ENCODE results near the gene SH3BP1. TPM values are rescaled to one million over a fixed set of nuclear protein-coding genes. Genes with fewer than 3 reads are reported as not detected.

SH3BP1 gene
- total RNA-seq, 6 donors from 2014 or later: 11.4 to 58.7 (median 31.1) TPM

GRCh38 chr22:37626556-37627075 is 12.9 kb upstream of the SH3BP1 start:
- Histone ChIP-seq H3K27ac (peak overlapping the region; percentile 47 to 78 (median 54)), H3K36me3 (peaks cover 7 to 79% (median 47%) of the 10 kb centered on the region in 4 donors), H3K4me3 (no peak overlapping the region), H3K27me3 (no peaks in the 10 kb centered on the region), H3K9me3 (no peaks in the 10 kb centered on the region), H3K4me1 (peaks cover 29 to 43% (median 34%) of the 10 kb centered on the region in 4 donors)
- no peak for ATAC-seq (ENCODE audit: low FRiP score in 2 of 2)
- TF ChIP-seq POLR2AphosphoS5 (IDR thresholded peaks at IDR 0.05): no peak
- no peak for TF ChIP-seq POLR2A (IDR thresholded peaks at IDR 0.05)
- no peak for TF ChIP-seq EP300 (IDR thresholded peaks at IDR 0.05)
- no peak for TF ChIP-seq CTCF (IDR thresholded peaks at IDR 0.05)
- 71 to 76% methylated on average over 10 to 13 of the region's 13 CpGs for WGBS, 2 donors
- no peak for DNase-seq

GRCh38 chr22:37627121-37627520 is 12.3 kb upstream of the SH3BP1 start:
- DNase-seq (no peak), ATAC-seq (ENCODE audit: low FRiP score in 2 of 2) (no peak)
- 50 to 66% methylated on average over 7 of the region's 7 CpGs for WGBS, 2 donors
- no peak for TF ChIP-seq CTCF (IDR thresholded peaks at IDR 0.05)
- TF ChIP-seq POLR2A (IDR thresholded peaks at IDR 0.05): no peak
- TF ChIP-seq POLR2AphosphoS5 (IDR thresholded peaks at IDR 0.05): no peak
- TF ChIP-seq EP300 (IDR thresholded peaks at IDR 0.05): no peak
- Histone ChIP-seq H3K9me3 (no peaks in the 10 kb centered on the region), H3K27me3 (no peaks in the 10 kb centered on the region), H3K4me3 (no peak overlapping the region), H3K27ac (peak overlapping the region in 3 of 4 donors; percentile 46 to 78 (median 47)), H3K36me3 (peaks cover 7 to 79% (median 49%) of the 10 kb centered on the region in 4 donors), H3K4me1 (peaks cover 29 to 43% (median 36%) of the 10 kb centered on the region in 4 donors)

GRCh38 chr22:37627545-37627944 is 11.9 kb upstream of the SH3BP1 start:
- ATAC-seq (ENCODE audit: low FRiP score in 2 of 2): peak in 1 of 2 donors; percentile 1
- peak in 1 of 2 donors; percentile 60 for DNase-seq
- TF ChIP-seq EP300 (IDR thresholded peaks at IDR 0.05) (no peak), CTCF (IDR thresholded peaks at IDR 0.05) (no peak), POLR2AphosphoS5 (IDR thresholded peaks at IDR 0.05) (no peak), POLR2A (IDR thresholded peaks at IDR 0.05) (no peak)
- H3K27ac ChIP-seq: peak overlapping the region; percentile 8 to 78 (median 46)
- H3K4me3 ChIP-seq: no peak overlapping the region
- H3K4me1 ChIP-seq: peaks cover 30 to 47% (median 38%) of the 10 kb centered on the region in 4 donors
- H3K36me3 ChIP-seq: peaks cover 7 to 79% (median 48%) of the 10 kb centered on the region in 4 donors
- WGBS, 2 donors: 42 to 90% methylated on average over 3 to 6 of the region's 6 CpGs
- H3K9me3 ChIP-seq: no peaks in the 10 kb centered on the region
- no peaks in the 10 kb centered on the region for H3K27me3 ChIP-seq

GRCh38 chr22:37628830-37629229 is 10.6 kb upstream of the SH3BP1 start:
- TF ChIP-seq POLR2AphosphoS5 (IDR thresholded peaks at IDR 0.05): no peak
- no peak for TF ChIP-seq EP300 (IDR thresholded peaks at IDR 0.05)
- TF ChIP-seq POLR2A (IDR thresholded peaks at IDR 0.05): no peak
- TF ChIP-seq CTCF (IDR thresholded peaks at IDR 0.05): no peak
- peak overlapping the region in 1 of 4 donors; percentile 27 for H3K27ac ChIP-seq

GRCh38 chr22:37629928-37630327 is 9.5 kb upstream of the SH3BP1 start:
- H3K9me3 ChIP-seq: no peaks in the 10 kb centered on the region
- H3K36me3 ChIP-seq: peaks cover 7 to 61% (median 41%) of the 10 kb centered on the region in 4 donors
- TF ChIP-seq CTCF (IDR thresholded peaks at IDR 0.05): no peak
- no peak for TF ChIP-seq EP300 (IDR thresholded peaks at IDR 0.05)
- TF ChIP-seq POLR2A (IDR thresholded peaks at IDR 0.05): no peak
- no peak for TF ChIP-seq POLR2AphosphoS5 (IDR thresholded peaks at IDR 0.05)
- H3K27ac ChIP-seq: no peak overlapping the region
- ATAC-seq (ENCODE audit: low FRiP score in 2 of 2) (no peak), DNase-seq (no peak)
- no peak overlapping the region for H3K4me3 ChIP-seq
- 74 to 92% methylated on average over 6 to 10 of the region's 10 CpGs for WGBS, 2 donors
- H3K27me3 ChIP-seq: no peaks in the 10 kb centered on the region
- peaks cover 47 to 57% (median 50%) of the 10 kb centered on the region in 4 donors for H3K4me1 ChIP-seq

More at GRCh38 chr22:37628830-37629229, 10.6 kb upstream of the SH3BP1 start:
- no peak for ATAC-seq (ENCODE audit: low FRiP score in 2 of 2)
- H3K9me3 ChIP-seq: no peaks in the 10 kb centered on the region
- H3K36me3 ChIP-seq: peaks cover 7 to 70% (median 44%) of the 10 kb centered on the region in 4 donors
- H3K4me1 ChIP-seq: peaks cover 37 to 57% (median 44%) of the 10 kb centered on the region in 4 donors
- H3K4me3 ChIP-seq: no peak overlapping the region
- 87 to 96% methylated on average over 6 to 7 of the region's 8 CpGs for WGBS, 2 donors
- no peak for DNase-seq
- H3K27me3 ChIP-seq: no peaks in the 10 kb centered on the region

Data from upper lobe of left lung (tissue), 6 donors.